NCI-H526 (cell line): ENCODE results near the gene TMEM255A.
"Not testable (repeated sequence)": the region's sequence is repeated elsewhere in the genome, so short reads cannot be mapped to it uniquely, and the experiment has no call there.

ENCODE experiments used
- DNase-seq, 2 experiments: peaks; one replicate each; lab custom pipeline; 2025; lab: John Stamatoyannopoulos, UW

Gene TMEM255A

DNA sequence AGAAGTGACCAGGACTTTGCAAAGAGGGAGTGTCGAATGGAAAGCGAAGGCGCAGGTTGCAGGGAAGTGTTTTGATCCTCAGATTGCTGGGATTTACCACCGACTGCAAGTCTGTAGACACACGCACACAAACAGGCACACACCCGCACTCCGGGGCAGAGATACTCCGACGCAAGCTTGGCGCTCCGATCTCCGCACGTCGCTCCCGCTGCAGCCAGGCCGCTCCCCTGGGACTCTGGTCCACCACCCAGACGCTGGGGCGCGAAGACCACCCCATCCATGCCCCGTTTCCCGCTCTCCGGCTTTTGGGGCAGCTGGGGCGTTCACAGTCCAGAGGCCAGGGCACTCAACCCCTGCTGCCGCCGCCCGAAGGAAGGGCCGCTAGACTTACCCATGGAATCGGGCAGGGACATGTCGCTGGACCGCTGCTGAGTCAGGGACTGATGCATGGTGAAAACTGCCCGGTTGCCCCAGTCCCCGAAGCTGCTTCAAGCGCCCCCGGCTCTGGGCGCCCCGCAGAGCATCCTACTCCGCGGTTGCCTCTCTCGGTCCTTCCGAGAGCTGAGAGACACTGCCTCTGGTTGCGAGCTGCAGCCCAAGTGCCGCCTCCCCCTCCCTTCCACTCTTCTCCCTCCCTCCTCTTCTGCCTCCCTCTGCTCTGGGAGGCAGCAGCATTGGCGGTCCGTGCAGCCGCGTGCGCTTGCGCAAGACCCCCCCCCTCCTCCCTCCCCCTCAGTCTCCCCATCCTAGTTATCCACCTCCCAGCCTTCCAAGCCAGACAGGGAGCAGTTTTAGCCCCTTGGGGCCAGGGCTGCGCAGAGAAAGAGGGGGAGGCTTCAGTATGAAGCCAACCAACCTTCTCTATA, at the start of gene TMEM255A:
TMEM255A (minus strand) TSS at position 601 of the 866 bp plus-strand sequence; CDS start at position 449, 152 bp downstream.
- peak in 1 of 2 experiments; percentile 21 for DNase-seq

GRCh38 chrX:120358737-120359456, 47.6 kb upstream of the TMEM255A start:
- DNase-seq, result peak in 1 of 2 experiments; percentile 2

DNA sequence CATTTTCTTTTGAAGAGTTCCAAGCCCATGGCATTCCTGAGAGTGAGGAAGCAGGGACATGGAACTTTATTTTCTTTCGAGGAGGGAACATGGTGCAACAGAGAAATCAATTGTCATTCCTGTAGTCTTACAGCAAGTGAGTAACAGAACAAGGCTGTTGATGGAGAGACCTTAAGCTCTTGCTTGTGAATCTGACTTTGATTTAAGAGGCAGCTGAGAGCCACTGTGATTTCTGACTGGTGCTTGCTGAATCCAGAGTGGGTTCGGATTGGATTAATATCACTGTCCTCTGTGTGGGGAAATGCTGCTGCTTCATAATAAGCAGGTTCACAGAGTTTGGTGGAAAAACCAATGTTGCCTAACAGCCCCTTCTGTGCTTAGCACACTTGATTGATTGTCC, 45.9 kb upstream of the TMEM255A start:
- no peak for DNase-seq

DNA sequence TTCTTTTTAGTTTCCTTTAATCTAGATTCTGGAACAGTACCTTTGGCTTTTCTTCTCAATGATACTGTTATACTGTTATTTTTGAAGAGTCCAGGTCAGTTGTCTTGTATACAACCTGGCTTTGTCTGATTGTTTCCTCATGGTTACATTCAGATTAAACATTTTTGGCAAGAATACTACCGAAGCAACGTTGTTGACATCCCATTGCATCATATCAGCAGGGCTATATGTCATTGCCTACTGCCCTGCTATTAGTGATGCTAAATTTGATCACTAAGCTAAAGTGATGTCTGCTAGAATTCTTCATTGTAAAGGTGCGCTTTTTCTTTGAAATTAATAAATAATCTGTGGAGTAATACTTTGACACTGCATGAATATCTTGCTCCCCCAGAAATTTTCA, 44.8 kb upstream of the TMEM255A start:
- DNase-seq, result no peak

GRCh38 chrX:120350450-120351138, 39.3 kb upstream of the TMEM255A start:
- no peak for DNase-seq

DNA sequence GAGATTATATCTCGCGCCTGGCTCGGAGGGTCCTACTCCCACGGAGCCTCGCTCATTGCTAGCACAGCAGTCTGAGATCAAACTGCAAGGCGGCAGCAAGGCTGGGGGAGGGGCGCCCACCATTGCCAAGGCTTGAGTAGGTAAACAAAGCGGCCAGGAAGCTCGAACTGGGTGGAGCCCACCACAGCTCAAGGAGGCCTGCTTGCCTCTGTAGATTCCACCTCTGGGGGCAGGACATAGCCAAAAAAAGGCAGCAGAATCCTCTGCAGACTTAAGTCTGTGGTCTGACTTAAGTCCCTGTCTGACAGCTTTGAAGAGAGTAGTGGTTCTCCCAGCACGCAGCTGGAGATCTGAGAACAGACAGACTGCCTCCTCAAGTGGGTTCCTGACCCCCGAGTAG, 33.3 kb upstream of the TMEM255A start:
- DNase-seq, result not testable (repeated sequence)

DNA sequence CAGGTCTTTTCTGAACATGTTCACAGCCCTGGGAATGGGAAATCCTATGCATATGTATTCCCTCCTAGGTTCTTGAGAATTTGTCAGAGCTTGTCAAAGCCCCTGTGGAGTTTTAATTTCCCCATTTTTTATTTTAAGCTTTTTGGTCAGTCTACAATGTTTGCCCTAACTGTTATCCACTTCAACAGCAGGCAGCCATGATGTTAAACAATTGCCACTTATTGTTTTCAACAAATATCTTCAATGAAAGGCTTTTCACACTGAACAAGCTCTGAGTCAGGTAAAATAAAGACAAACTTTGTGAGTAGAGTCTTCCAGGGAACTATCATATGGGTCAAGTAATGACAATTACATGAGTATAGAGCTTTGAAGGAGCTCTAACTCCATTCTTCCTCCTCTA, 25.6 kb upstream of the TMEM255A start:
- no peak for DNase-seq

DNA sequence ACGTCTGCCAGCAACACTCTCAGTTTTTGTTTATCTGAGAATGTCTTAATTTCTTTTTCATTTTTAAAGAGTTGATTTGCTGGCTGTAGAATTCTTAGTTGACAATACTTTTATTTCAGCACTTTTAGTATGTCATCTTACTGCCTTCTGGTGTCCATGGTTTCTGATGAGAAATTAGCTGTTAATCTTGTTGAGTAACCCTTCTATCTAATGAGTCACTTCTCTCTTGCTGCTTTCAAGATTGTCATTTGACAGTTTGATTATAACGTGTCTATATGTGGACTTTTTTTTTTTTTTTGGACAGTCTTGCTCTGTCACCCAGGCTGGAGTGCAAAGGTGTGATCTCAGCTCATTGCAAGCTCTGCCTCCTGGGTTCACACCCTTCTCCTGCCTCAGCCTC, 24.0 kb upstream of the TMEM255A start:
- DNase-seq, result no peak

GRCh38 chrX:120334603-120335002, 23.3 kb upstream of the TMEM255A start:
- no peak for DNase-seq

DNA sequence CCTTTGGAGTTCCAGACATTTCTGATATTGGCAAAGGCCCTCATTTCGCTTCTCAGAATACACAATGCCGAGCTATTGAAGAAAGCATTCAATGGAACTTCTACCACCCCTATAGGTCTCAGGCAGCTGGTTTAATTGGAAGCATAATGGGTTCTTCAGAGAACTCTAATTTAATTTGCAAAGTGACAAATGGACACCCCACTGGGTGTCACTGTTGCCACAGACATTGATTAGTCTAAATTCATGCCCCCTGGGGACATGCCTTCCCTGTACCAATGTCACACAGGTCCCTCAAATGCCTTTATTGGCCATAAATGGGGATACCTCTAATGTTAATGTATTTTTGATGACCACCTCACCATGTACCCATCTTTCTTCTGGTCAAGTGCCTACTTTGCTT, 22.9 kb upstream of the TMEM255A start:
- peak in 1 of 2 experiments; percentile 1 for DNase-seq

DNA sequence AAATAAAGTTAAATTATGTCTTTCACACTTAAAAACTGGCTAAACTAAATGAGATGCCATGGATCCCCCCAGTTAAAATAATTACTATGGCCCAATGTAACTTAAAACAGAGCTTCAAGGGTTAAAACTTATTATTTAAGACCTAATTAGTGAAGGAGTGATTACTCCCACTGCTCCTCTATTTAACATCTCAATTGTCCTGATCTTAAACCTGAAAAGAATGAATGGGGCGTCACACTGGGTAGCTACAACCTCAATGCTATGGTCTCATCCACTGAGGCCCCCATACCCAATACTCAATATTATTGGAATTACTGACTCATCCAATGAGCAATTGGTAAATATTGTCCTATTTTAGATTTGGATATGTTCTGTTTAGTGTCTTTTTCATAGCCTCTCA, 21.1 kb upstream of the TMEM255A start:
- DNase-seq, result no peak

- no peak for DNase-seq
Observed at GRCh38 chrX:120331116-120331515, 19.9 kb upstream of the TMEM255A start.

DNA sequence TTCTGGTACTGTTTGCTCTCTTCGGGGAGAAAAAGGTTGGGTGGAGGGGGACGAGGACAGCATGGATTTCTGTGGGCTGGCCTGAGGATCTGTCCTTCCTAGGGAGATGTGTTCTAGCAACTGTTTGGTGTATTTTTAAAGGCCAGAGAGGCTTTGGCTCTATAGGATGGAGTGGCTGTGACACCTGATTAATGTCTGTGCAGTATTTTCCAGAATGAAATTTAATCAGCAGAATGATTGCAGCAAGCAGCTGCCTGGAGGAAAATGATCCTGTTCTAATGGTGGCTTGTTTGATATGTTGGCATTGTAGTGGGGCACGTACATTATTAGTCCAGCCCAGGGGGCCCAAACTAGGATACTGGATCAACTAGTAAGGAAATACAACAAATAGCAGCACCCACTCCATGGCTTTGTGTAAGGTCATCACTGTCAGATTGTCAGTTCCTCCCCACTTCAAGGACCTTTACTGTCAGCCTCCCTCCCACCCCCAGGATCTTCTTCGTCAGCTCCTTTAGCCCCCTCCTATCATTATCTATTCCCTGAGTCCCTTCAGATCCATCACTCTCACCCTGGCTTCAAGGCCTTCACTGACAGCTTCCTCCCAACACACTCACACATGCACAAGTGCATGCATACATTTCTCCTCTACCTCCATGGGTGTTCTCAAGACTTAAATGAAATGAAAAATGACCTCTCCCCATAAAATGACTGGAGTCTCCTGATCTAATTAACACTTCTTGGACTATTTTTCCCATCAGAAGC, 10.4 kb upstream of the TMEM255A start:
- DNase-seq, result no peak

DNA sequence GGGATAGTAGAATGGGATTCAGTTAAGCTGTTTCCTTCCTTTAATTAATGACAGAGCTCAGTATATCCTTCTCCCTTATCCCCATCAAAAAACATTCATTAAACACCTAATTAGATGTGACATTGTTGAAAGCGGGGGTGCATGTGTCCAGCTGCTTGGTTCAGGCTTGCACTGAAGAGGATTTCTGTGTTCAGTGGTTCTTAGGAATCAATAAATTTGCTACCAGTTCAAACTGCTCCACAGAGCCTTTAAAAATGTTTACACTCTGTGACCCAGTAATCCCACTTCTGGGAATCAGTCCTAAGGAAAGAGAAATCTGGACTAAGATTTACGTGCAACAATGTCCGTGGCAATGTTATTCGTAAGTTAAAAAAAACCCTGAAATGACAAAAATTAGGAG, 7.2 kb upstream of the TMEM255A start:
- no peak for DNase-seq

GRCh38 chrX:120316587-120317283, 5.5 kb upstream of the TMEM255A start:
- DNase-seq, result no peak

- DNase-seq, result no peak
Observed at GRCh38 chrX:120315776-120316175, 4.5 kb upstream of the TMEM255A start.

DNA sequence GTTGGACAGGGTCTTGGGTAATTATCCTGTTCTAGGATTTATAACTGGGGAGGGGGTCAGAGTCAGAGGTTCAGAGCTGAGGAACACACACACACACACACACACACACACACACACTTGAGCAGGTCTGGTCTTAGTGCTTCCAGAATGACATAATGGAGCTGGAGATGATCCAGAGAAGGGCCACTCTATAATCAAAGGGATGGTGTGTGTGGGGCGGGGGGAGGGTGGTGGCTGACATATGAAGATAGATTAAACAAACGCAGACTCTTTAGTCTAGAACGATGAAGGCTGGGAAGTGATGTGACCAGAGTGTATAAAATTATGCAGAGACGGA, 434 bp upstream of the TMEM255A start:
- no peak for DNase-seq

DNA sequence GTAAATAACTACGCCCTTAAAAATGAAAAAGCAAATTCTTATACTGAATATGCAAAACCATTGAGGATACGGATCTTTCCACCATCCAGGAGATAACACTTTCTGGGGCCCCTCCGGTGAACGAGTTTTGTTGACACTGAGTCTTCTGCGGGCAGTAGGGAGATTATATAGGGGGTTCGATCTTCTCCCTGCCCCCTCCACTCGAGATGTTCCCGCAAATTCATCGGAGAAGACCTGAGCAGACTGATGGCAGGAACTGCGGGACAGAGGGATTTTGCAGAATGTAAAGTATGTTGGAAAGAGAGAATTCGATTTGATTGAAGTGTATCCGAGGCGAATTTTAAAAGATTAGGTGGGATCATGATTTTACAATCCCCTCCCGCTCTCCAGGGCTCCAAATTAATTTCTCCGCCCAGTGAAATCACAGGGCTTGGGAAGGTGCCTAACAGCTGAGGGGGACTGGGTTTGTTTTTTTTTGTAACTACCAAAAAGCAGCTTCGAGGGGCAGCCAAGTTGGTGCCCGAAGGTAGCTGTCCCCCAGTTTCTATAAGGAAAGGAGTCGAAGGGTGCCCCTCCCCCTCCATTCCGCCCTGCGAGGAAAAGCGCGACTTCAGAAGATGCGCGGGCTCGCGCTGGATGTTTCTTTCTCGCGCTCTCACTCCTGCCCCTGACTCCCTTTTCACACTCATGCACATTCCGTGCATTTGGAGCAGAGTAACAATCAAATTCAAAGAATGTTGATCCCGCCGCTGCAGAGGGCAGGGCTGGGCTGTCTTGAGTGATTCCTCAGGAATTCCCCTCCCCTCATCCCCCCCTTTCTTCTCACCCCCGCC, 1.2 kb downstream of the TMEM255A start:
- DNase-seq, result peak in 1 of 2 experiments; percentile 18

DNA sequence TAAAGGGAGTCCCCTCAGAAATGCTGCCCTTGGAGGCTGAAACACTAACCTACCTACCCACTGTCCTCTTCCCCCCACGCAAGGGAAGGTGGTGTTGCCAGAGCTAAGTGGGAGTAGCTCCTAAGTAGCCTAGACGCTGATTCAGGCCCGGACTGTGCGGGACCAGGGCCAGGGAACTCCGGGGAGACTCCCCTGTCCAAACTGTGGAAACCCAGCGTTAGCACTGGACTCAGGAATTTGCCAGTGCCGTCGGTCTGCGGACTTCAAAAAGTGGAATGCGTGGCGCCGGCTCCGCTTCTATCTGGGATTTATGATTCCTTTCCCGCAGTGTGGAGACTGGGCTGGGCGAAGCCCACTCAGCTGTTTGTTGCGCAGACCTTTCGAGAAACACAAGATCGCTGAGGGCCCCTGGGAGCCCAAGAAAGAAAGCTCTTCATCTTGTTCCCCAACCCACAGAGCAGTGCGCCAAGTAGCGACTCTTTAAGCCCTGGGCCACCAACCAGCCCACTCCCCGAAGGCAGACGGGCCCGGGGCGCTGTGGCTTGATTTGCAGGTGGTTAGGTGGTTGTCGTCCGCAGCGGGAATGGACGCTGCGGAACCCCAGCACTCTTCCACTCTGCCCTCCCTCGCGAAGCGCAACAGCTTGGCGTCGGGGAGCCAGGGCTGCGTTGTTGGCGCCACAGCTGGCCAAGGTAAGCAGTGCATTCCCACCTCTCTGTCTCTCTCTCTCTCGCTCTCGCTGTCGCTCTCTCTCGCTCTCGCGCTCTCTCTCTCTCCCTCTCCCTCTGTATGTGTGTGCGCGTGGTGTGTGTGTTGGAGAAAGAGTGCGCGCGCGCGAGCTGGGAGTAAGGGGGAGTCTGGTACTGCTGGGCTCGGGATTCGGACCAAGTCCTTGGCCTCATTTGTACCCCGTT, 2.0 kb downstream of the TMEM255A start:
- peak; percentile 62 to 77 for DNase-seq
